Heart left ventricle (tissue), 16 donors: ENCODE data around the gene UNC5C. TPM values are rescaled to one million over a fixed set of nuclear protein-coding genes. Genes with fewer than 3 reads are reported as not detected.

Experiments
- ATAC-seq, 4 donors: fragments of 200-7000 bp; cut with Tn5 transposase; one replicate each; pipeline ENCODE4 v1.9.1; 2020 to 2022; ENCODE audit warnings: moderate library complexity in 4 of 4, mild to moderate bottlenecking in 3 of 4, moderate number of reproducible peaks in 1 of 4
- DNase-seq, 5 donors: peaks; one replicate each; pipeline ENCODE4 v3.0.0-alpha.2; 2020
- H3K27ac ChIP-seq, 12 donors: fragments of 200-600 bp; sonication (generic) in 4 of 12; one replicate each; pipeline versions ENCODE4 v1.5.0 to v1.8.0; 2016 to 2022; ENCODE audit warnings: mild to moderate bottlenecking in 2 of 12
- H3K27me3 ChIP-seq, 9 donors: fragments of 200-600 bp; sonication (generic) in 2 of 9; one replicate each; pipeline versions ENCODE4 v1.5.1 to v1.8.0; 2016 to 2022; ENCODE audit warnings: mild to moderate bottlenecking in 3 of 9
- H3K36me3 ChIP-seq, 9 donors: fragments of 200-600 bp; sonication (generic) in 2 of 9; one replicate each; pipeline versions ENCODE4 v1.5.0 to v1.8.0; 2018 to 2022; ENCODE audit warnings: mild to moderate bottlenecking in 2 of 9
- H3K4me1 ChIP-seq, 12 donors: fragments of 200-600 bp; sonication (generic) in 4 of 12; one replicate each; pipeline versions ENCODE4 v1.5.0 to v1.8.0; 2016 to 2022; ENCODE audit warnings: mild to moderate bottlenecking in 3 of 12
- H3K4me3 ChIP-seq, 12 donors: fragments of 200-600 bp; sonication (generic) in 4 of 12; one replicate each; pipeline versions ENCODE4 v1.5.0 to v1.8.0; 2017 to 2022; ENCODE audit warnings: mild to moderate bottlenecking in 9 of 12, moderate library complexity in 4 of 12
- H3K9me3 ChIP-seq, 12 donors: fragments of 200-600 bp; sonication (generic) in 4 of 12; one replicate each; pipeline versions ENCODE4 v1.5.0 to v1.8.0; 2016 to 2022; ENCODE audit warnings: mild to moderate bottlenecking in 1 of 12
- POLR2A ChIP-seq, 2 donors: fragments of 450-650 bp; IDR thresholded peaks; one replicate each; pipeline ENCODE4 v1.6.1; 2017; ENCODE audit warnings: antibody characterized with exemption in 2 of 2, mild to moderate bottlenecking in 2 of 2, moderate library complexity in 2 of 2
- WGBS, 4 donors: extraction: QIAGEN DNeasy Blood & Tissue Kit in 2 of 4; methylation state at CpG; one replicate each; pipeline versions ENCODE4 v1.1.5 to v1.1.7; 2013 to 2018; 5-methylcytosine and 5-hydroxymethylcytosine counted together
- intact Hi-C, 10 donors: fragments of 100-400 bp; cut with DNase I; formaldehyde crosslinking; loops; one replicate each; pipeline versions ENCODE4 v1.11.1 to v1.14.2; 2022
- polyA plus RNA-seq, 2 donors: library from polyadenylated mRNA; stranded (reverse); fragments of 200-250 nt; gene quantifications; one replicate each; pipeline ENCODE4 v1.2.3, GENCODE V29; 2013
- total RNA-seq, 9 donors: library from RNA; depleted of rRNA in 2 of 9; stranded (reverse); fragments of >200 nt in 2 of 9; fragmentation: NEBNext Ultra II Directional in 3 of 9; extraction: Animal tissue kit (Norgen Biotek cat#: 25700) in 3 of 9; gene quantifications; one replicate each; pipeline versions ENCODE4 v1.1.0 to v1.2.4, GENCODE V29; 2016 to 2023
- TF ChIP-seq, protein P1 (sequence below), 12 donors: fragments of 200-600 bp; sonication (generic) in 4 of 12; IDR thresholded peaks; one replicate each; pipeline versions ENCODE4 v1.5.0 to v1.8.0; 2018 to 2022; ENCODE audit warnings: antibody characterized with exemption in 12 of 12, mild to moderate bottlenecking in 5 of 12
- donor health status: ischemic (EF 13 %, LVEDD 7.1; RV severe dilation, severe dysfunction).
- donor health status: healthy with polysubstance abuse.
- donor health status: DM: no; HTN: yes; CAD: no.
- donor health status: DM: no; HTN: no; CAD: no.
- donor health status: ischemic (EF 25% LVEDD 6.9; RV normal size, moderate dysfunction).
- donor health status: ischemic (EF 25% LVEDD 5.7; RV mildly dilated, moderate dysfunction).
- donor health status: healthy.
- donor health status: DM: yes; HTN: yes; CAD: no.
- donor health status: ischemic (EF 35%, LVEDD 5.7; RV mildly dilated, moderate dysfunction).
- donor health status: nonischemic (EF 11% LVEDD 7.7; RV severe dilation, severe dysfunction).
- donor health status: DM: yes; HTN: yes; CAD: no.
- donor health status: PGD.
- donor health status: ischemic (EF 29% LVEDD 5.4; RV normal size, mild dysfunction).
- donor health status: nonischemic (EF 23%, LVEDD 6.1; RV moderate dilation, normal function).

The UNC5C gene
- total and polyA plus RNA-seq, 11 donors: 0.23 to 2.8 (median 1.7) TPM

DNA sequence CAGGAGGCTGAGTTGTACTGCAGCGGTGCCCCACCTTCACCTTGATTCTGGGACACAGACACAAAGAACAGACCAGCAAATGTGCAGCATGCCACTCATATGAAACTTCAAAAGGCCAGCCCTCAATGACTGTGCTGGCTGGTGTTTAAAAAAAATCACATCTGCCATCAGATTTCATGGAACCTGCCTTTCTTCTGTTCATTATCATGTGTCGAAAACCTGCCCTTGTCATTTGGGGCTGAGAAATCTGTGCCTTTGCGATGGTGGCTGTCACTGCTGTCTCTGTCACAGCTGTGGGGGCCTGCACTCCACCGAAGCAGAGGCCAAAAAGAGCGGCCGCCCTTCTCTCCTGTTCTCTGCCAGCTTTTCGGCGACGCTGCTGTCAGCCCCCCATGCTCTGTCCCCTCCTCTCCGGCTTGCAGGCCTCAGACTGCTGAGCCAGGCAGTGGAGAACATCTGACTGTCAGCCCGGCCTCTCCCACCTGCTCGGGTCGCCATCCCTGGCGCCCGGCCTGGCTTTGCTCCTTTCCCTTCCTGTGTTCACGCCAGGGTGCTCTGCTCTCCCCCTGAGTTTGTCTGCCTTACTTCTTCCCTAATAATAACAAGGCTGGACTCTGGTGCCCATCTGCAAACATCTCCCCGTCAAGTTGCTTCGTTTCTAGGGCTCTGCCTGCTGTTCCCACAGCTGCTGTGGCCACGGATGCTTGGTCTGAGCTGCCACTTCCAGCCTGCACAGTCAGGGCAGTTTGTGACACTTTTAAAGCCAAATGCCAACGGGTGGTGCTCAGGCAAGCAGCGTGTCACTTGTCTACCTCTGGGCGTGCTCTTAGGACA, 355.2 kb downstream of the UNC5C start:
- Histone ChIP-seq H3K9me3 (no peaks in the 10 kb centered on the region), H3K4me3 (peak overlapping the region in 1 of 12 donors; percentile 19), H3K36me3 (peaks cover 0 to 5% (median 0%) of the 10 kb centered on the region in 9 donors), H3K27ac (no peak overlapping the region), H3K4me1 (peaks cover 0 to 8% (median 0%) of the 10 kb centered on the region in 12 donors), H3K27me3 (no peaks in the 10 kb centered on the region)
- intact Hi-C loops: no loop called here
- no peak for TF ChIP-seq POLR2A (IDR thresholded peaks at IDR 0.05)
- TF ChIP-seq, protein P1, sequence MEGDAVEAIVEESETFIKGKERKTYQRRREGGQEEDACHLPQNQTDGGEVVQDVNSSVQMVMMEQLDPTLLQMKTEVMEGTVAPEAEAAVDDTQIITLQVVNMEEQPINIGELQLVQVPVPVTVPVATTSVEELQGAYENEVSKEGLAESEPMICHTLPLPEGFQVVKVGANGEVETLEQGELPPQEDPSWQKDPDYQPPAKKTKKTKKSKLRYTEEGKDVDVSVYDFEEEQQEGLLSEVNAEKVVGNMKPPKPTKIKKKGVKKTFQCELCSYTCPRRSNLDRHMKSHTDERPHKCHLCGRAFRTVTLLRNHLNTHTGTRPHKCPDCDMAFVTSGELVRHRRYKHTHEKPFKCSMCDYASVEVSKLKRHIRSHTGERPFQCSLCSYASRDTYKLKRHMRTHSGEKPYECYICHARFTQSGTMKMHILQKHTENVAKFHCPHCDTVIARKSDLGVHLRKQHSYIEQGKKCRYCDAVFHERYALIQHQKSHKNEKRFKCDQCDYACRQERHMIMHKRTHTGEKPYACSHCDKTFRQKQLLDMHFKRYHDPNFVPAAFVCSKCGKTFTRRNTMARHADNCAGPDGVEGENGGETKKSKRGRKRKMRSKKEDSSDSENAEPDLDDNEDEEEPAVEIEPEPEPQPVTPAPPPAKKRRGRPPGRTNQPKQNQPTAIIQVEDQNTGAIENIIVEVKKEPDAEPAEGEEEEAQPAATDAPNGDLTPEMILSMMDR (IDR thresholded peaks at IDR 0.05): no peak
- 40 to 46% (median 41%) methylated on average over 21 to 22 of the region's 22 CpGs for WGBS, 4 donors
- peak in 2 of 4 donors; percentile 33 to 44 for ATAC-seq
- no peak for DNase-seq

DNA sequence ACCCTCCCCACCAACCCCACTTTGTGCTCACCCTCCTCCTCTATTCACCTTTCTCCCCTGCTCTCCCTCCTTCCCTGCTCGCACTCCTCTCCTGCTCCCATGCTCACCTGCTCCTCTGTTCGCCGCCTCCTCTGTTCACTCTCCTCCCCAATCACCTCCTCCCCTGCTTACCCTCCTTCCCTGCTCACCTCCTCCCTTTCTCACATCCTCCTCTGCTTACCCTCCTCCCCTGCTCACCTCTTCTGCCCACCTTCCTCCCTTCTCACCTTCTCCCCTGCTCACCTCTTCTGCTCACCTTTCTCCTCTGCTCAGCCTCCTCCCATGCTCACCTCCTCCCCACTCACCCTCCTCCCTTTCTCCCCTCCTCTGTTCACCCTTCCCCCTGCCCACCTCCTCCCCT, 357.2 kb downstream of the UNC5C start:
- WGBS, 4 donors: 93 to 99% (median 95%) methylated on average over 3 of the region's 3 CpGs
- no peak overlapping the region for H3K27ac ChIP-seq
- peaks cover 0 to 8% (median 0%) of the 10 kb centered on the region in 12 donors for H3K4me1 ChIP-seq
- no peak for DNase-seq
- H3K36me3 ChIP-seq: peaks cover 0 to 5% (median 0%) of the 10 kb centered on the region in 9 donors
- H3K27me3 ChIP-seq: no peaks in the 10 kb centered on the region
- H3K4me3 ChIP-seq: no peak overlapping the region
- intact Hi-C loops: no loop called here
- H3K9me3 ChIP-seq: no peaks in the 10 kb centered on the region
- no peak for ATAC-seq
- TF ChIP-seq POLR2A (IDR thresholded peaks at IDR 0.05): no peak
- TF ChIP-seq, protein P1 (IDR thresholded peaks at IDR 0.05): no peak

DNA sequence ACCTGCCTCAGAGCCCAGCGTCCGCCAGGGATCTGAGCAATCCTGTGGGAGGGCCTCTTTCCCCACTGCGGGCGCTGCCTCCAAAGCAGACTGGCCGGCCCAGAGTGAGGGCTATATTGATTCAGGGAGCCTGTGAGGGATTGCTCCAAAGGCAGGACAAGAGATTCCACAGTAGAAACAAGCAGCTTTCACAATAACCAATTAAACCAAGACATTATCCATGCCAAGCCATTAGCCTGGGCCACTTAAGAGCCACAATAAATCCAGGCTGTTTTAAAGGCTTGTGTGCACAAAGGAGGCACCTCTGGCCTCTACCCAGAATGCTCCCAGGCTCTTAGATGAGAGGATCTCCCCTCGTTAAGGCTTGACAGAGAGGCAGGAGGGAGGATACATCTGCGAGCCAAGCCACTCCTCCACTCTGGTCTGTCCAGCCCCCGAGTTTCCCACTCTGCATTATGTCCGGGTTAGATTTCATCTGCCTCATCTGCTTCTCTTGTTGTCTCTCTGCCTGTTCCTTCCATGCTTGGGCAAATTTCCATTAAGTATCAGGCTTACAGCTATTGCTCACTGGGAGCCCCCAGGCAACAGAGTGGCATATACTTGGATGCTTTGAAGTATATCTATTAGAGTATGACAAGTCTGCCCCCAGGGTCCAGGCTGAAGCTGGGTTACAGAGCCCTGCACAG, 357.9 kb downstream of the UNC5C start:
- Histone ChIP-seq H3K36me3 (peaks cover 0 to 5% (median 0%) of the 10 kb centered on the region in 9 donors), H3K27ac (no peak overlapping the region), H3K4me1 (peaks cover 0 to 8% (median 0%) of the 10 kb centered on the region in 12 donors), H3K9me3 (no peaks in the 10 kb centered on the region), H3K4me3 (no peak overlapping the region), H3K27me3 (no peaks in the 10 kb centered on the region)
- WGBS, 4 donors: 68 to 78% (median 73%) methylated on average over 9 of the region's 9 CpGs
- ATAC-seq (no peak), DNase-seq (no peak)
- no peak for TF ChIP-seq POLR2A (IDR thresholded peaks at IDR 0.05)
- TF ChIP-seq, protein P1 (IDR thresholded peaks at IDR 0.05): no peak
- intact Hi-C loops: no loop called here

DNA sequence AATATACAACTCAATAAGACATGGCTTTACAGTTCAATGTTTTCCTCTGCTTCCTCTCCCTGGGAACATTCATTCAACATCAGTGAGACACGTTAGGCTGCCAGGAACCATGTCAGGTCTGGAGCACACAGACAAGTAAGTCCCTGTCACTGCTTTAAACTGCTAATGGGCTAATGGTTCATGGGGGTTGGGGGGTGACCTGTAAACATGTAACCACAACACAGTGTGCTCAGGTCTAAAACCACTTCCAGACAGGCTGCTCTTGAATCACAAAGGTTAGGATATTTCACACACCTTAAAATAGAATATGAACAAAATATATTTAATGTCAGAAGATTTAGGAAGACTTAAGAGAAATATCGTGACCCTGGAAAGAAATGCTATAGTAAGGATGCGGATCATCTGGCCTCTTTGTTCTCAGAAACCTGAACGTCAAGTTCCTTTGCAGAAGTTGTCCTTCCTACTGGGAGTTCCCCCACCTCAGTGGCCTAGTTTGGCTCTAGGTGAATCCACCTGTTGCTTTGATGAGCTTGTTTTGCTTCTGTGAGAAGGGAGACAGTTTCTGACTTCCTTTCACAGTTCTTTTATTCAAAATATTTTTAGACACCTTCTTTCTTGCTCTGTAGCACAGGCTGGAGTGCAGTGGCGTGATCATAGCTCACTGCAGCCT, 359.9 kb downstream of the UNC5C start:
- Histone ChIP-seq H3K4me1 (peaks cover 0 to 7% (median 0%) of the 10 kb centered on the region in 12 donors), H3K4me3 (no peak overlapping the region), H3K27ac (no peak overlapping the region), H3K36me3 (peaks cover 0 to 6% (median 0%) of the 10 kb centered on the region in 9 donors), H3K27me3 (no peaks in the 10 kb centered on the region), H3K9me3 (no peaks in the 10 kb centered on the region)
- TF ChIP-seq POLR2A (IDR thresholded peaks at IDR 0.05): no peak
- TF ChIP-seq, protein P1 (IDR thresholded peaks at IDR 0.05): no peak
- intact Hi-C loops: no loop called here
- 74 to 80% (median 77%) methylated on average over 5 of the region's 5 CpGs for WGBS, 4 donors
- no peak for DNase-seq
- no peak for ATAC-seq
